ENCODE measurements around the gene C1QL4.
"Not testable (repeated sequence)": the region's sequence is repeated elsewhere in the genome, so short reads cannot be mapped to it uniquely, and the experiment has no call there.

The C1QL4 gene

GRCh38 chr12:49298160-49298559 lies 38.8 kb downstream of the C1QL4 start:
- no peak for DNase-seq

- DNase-seq, result no peak
Measured at GRCh38 chr12:49297695-49298060, 39.3 kb downstream of the C1QL4 start.

GRCh38 chr12:49296836-49297694 lies 39.9 kb downstream of the C1QL4 start:
- peak; percentile 17 to 25 for DNase-seq

GRCh38 chr12:49296034-49296835 lies 40.8 kb downstream of the C1QL4 start:
- DNase-seq, result peak; percentile 57 to 67

GRCh38 chr12:49295082-49295936 lies 41.7 kb downstream of the C1QL4 start, which contains the start of gene PRPH:
PRPH (plus strand) TSS chr12:49295147; CDS start chr12:49295201, 54 bp downstream.
- no peak for DNase-seq

GRCh38 chr12:49294804-49295081 lies 42.2 kb downstream of the C1QL4 start:
- no peak for DNase-seq

- DNase-seq, result no peak
Measured at GRCh38 chr12:49294086-49294803, 42.7 kb downstream of the C1QL4 start.

- no peak for DNase-seq
Measured at GRCh38 chr12:49293056-49293956, 43.7 kb downstream of the C1QL4 start.

- no peak for DNase-seq
Measured at GRCh38 chr12:49292729-49293055, 44.3 kb downstream of the C1QL4 start.

- DNase-seq, result no peak
Measured at GRCh38 chr12:49288922-49289555, 47.9 kb downstream of the C1QL4 start.

- DNase-seq, result peak; percentile 51 to 70
Measured at GRCh38 chr12:49288412-49288853, 48.6 kb downstream of the C1QL4 start.

GRCh38 chr12:49287876-49288275 lies 49.1 kb downstream of the C1QL4 start:
- no peak for DNase-seq

- DNase-seq, result no peak
Measured at GRCh38 chr12:49284672-49285071, 52.3 kb downstream of the C1QL4 start.

GRCh38 chr12:49283541-49284429 lies 53.2 kb downstream of the C1QL4 start:
- no peak for DNase-seq

- not testable (repeated sequence) for DNase-seq
Measured at GRCh38 chr12:49282740-49283375, 54.1 kb downstream of the C1QL4 start.
